Activated CD8-positive, alpha-beta memory T cell treated with anti-CD3 and anti-CD28 coated beads for 1 hour (primary cell): ENCODE measurements around the gene KCND1.

Experiments used
- DNase-seq, 2 donors: peaks; one replicate each; pipeline ENCODE4 v3.0.0-alpha.2; 2020; ENCODE audit warnings: low read depth in 1 of 2; ENCODE audit errors: extremely low read depth in 1 of 2

The KCND1 gene

DNA sequence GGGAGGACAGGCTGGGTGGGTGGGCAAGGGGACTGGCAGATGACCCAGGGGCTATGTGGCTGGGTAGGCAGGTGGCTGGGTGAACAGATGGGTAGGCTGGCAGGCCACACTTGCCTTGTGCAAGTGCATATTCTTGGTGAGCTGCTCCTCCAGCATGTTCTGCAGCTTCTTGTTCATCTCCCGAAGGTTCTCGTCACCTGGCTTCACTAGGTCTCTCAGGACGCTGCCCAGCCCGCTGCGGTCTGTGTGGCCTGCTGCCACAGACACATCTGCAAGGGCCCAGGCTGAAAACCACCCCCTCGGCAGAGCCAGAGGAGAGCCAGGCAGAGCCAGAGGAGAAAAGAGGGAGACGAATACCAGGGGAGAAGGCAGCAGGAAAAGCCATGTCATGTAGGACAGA is 3.4 kb upstream of the KCND1 start:
- DNase-seq, result no peak

DNA sequence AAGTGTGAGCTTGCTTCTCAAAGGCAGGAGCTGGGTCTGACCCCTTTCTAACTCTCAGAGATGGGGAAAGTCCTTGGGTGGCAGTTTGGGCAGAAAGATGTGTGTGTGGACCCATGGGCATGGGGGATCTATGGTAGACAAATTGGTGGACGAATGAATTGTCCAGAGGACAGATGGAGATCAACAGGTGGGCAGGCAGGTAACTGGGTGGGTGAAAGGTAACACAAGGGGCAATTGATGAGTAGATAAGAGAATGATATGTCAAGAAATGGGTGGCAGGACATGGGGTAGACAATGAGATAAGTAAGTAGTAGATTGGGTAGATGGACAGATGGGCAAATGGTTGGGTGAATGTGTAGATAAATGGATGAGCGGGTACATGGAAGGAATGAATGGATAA is 2.9 kb upstream of the KCND1 start:
- no peak for DNase-seq

DNA sequence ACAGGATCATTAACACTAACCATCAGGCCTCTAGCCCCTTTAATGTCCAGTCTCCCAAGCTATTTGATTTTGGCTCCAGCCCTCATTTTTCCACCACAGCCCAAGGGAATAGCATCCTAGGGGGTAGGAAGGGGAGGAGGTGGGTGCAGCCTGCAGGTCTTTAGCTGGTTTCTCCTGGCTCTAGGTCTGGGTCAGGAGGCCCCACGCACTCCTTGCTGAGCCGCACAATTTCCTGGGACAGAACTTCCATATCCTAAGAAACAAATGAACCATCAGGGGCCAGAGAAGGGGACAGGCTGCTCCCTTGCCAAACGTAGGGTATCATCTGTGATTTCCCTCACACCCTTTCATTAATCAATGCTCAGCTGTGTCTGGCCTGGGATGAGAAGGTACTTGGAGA is 2.4 kb upstream of the KCND1 start:
- DNase-seq, result no peak

DNA sequence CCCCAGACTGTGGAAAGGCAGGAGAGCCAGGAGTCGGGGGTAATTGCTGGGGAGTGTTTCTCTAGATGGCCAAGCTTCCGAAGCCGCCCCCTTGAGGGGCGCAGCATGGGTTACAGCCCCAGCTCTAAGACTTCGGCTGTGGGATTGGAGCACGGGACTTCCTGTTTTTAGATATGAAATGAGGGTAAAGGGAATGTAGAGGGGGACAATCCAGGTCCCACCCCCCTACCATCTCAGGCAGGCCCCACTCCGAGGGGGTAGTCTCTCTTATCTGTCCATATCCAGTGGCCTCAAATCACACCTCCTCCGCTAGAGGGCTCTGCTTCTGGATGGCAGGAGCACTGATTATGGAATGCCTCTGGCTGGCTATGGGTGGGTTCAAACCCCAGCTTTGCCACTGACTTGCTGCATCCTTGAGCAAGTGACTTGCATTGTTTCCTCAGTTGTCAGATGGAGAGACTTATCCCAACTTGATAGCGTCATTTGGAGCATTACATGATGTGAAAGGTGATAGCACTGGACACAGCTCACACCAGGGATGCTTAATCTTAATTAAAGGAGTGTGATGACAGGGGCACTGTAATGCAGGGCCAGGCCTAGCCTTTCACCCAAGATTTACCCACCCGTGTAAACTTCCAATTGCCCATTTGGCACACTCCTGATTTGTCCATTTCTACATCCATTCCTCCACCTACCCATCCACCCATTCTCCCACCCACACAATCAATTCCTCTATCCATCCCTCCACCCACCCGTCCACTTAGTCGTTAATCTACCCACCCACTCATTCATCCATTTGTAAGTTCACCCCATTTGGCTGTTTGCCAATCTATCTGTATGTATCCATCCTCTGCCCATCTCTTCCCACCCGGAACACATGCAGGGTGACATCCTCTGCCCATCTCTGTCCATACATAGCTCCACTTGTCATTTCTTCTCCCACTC is 848 bp upstream of the KCND1 start:
- DNase-seq, result no peak

DNA sequence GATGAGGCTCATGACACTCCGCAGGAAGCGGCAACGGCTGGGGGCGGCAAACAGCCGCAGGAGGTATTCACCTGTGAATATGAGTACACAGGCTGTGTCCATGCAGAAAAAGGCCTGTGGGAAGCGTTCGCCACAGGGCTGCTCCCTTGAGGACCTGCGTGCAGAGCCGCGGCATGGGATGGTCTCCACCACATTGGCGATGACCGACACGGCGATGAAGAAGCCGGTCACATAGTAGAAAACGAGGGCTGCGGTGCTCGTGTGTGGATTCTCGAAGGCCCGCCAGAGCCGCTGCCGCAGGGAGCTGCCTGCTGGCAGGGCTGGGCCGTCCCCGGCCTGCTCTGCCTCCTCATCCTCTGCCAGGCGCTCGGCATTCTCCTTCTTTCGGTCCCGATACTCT is 2.2 kb downstream of the KCND1 start:
- no peak for DNase-seq

GRCh38 chrX:48968377-48968776 is 3.3 kb downstream of the KCND1 start:
- no peak for DNase-seq

GRCh38 chrX:48966796-48967579 is 4.7 kb downstream of the KCND1 start:
- DNase-seq, result no peak

GRCh38 chrX:48965959-48966358 is 5.7 kb downstream of the KCND1 start:
- DNase-seq, result no peak

DNA sequence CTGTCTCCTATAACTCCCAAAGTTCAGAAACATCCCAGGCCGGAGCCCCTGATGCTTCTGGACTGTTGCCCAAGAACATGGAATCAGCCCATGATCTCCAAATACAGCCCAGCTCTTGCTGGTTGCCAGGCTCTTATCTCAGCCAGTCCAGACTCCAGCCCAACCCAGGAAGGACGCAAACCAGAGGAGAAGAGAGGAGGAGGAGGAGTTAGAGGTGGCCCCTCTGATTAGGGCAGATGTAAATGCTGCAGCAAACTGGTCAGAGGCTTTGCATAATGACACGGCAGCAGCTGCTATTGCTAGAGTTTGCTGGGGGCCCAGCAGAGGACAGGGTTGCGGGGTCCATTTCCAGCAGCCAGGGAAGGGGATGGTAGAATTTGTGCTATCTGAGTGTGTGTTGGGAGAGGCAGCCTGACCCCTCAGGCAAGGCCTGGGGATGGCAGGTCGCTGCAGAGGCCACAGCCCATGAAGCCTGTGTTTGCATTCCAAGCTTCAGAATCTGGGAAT is 10.0 kb downstream of the KCND1 start:
- DNase-seq, result no peak

DNA sequence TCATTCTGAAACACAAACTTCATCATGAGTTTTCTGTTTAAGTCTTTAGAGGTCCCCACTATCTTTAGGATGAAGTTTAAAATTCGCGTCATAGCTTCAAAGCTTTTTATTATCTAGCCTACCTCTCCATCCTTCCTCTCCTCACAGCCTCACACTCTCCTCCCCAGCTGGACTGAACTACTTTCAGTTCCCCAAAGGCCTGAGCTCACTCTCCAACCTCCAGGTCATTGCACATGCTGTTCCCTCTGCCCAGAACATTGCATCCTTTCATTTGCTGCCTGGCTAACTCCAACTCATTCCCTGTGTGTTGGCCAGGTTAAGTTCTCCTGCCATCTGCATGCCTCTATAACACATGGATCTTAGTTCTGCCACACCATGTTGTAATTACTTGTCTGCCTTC is 11.4 kb downstream of the KCND1 start:
- DNase-seq, result no peak

DNA sequence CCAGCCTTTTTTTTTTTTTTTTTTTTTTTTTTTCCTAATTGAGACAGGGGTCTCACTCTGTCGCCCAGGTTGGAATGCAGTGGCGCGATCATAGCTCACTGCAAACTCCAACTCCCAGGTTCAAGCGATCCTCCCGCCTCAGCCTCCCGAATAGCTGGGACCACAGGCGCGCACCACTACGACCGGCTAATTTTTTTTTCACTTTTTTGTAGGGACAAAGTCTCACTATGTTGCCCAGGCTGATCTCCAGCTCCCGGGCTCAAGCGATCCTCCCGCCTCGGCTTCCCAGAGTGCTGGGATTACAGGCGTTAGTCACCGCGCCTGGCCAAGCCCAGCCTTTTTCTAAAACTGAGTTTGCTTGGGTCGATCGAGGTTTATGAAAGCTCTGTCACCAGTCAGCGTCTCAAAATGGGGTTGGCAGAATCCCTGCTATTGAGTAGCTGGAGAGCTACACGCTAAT is 13.0 kb downstream of the KCND1 start:
- no peak for DNase-seq

GRCh38 chrX:48957827-48958634 is 13.6 kb downstream of the KCND1 start:
- peak; percentile 83 to 84 for DNase-seq

DNA sequence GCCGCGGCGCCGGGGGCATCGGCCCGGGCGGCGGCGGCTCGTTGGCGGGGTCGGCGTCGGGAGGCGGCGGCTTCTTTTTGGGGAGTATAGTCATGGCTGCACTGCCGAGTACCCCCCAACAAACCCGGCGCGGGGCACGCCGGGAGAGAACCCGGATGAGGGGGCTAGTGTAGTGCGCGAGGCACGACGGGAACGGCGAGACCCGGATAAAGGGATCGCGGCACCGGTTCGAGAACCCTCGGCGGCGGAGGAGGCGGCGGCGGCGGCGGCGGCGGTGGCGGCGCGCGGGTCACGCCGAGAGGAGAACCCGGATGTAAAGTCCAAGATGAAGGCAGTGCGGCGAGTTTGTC is 14.2 kb downstream of the KCND1 start, which contains the start of gene OTUD5:
Gene OTUD5, minus strand, starts transcription at position 131 of the 350 bp plus-strand sequence. Its CDS starts 37 bp downstream, at position 94.
- DNase-seq, result peak; percentile 40 to 60

DNA sequence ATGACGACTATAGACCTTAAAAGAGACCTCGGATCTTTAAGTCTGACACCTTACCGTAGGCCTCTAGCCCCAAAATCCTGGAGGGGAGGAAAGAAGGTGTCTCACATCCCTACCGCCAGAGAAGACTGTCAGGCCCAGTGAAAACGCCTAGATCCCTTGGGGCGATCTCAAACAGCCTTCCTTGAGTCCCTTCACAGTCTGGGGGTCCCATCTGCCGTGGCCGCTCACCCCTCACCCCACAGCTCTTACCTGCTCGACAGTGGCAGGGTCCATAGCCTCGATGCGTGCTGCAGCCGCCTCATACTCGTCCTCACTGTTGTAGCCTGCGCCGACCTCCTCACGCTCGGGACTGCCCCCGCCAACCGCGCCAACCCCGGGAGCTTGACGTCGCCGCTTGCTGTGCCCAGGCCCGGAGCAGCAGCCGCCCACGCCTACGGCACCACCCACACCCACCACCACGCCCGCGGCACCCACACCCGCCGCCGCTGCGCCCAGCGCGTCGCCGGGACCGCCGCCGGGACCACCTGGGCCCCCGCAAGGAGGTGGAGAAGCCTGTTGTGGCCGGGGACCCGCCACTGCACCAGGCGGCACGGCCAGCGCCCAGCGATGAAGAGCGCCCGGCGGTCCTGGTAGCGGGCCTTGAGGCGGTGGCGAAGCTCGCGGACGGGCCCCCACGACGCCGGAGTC is 14.8 kb downstream of the KCND1 start:
- DNase-seq, result peak in 1 of 2 donors; percentile 33

DNA sequence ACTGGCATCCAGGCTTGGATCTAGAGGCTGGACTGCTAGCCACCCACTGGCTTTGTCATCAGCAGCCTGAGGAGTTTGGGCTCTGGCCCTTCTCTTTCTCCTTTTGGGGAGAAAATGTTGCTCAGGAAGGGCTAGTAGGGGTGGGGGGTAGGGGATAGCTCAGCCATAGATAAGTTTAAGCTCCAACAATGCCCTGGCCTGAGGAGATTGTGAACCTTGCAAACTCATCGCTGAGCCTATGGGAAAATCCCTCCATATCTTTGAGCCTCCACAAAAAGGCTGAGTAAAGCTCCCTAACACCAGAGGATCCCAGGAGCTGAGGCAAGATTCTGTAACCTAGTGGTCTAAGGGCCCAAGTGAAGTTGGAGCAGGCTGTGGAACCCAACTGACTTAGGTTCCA is 23.1 kb downstream of the KCND1 start:
- no peak for DNase-seq

GRCh38 chrX:48945517-48946348 is 25.9 kb downstream of the KCND1 start:
- no peak for DNase-seq

- no peak for DNase-seq
These were observed 28.7 kb downstream of the KCND1 start for GRCh38 chrX:48942895-48943294.

DNA sequence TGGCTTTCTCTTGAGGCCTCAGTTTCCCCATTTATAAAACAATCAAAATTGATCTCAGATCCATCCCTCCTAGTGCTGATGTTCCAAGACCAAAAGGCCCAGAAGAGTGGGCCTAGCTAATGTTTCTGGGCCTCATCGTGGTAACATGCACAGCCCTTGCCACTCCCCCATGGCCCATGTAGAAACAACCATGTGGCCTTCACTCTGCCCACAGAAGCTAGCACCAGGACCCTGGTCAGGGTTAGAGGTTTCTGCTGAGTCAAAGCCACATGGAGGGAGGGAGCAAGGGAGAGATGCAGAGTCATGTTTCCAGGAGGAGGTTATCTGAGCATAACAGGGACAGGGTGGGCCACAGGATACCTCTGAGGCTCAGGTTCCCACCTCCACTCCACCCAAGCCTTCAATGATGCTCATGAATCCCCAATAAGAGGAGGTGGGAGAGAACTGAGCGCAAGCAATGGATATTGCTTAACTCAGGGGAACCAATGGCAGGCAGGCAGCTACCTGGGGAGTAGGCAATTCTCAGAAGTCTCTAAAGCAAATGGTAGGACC is 31.2 kb downstream of the KCND1 start:
- DNase-seq, result no peak
